Ishikawa (cell line): ENCODE measurements around the gene AGFG1.

Experiments
- CEBPB ChIP-seq: IDR thresholded peaks from 2 replicates; pipeline ENCODE4 v1.6.1; 2012
- CREB1 ChIP-seq: IDR thresholded peaks from 2 replicates; pipeline ENCODE4 v1.6.1; 2012; ENCODE audit warnings: low read depth
- EGR1 ChIP-seq: IDR thresholded peaks from 2 replicates; pipeline ENCODE4 v1.6.1; 2012
- EP300 ChIP-seq: IDR thresholded peaks from 2 replicates; pipeline ENCODE4 v1.6.1; 2012; ENCODE audit warnings: borderline replicate concordance
- FOXM1 ChIP-seq: IDR thresholded peaks from 2 replicates; pipeline ENCODE4 v1.6.1; 2012; ENCODE audit warnings: low read depth, borderline replicate concordance
- NFIC ChIP-seq: IDR thresholded peaks from 2 replicates; pipeline ENCODE4 v1.6.1; 2012
- RAD21 ChIP-seq: IDR thresholded peaks from 2 replicates; pipeline ENCODE4 v1.6.1; 2012; ENCODE audit warnings: low read depth
- TAF1 ChIP-seq: IDR thresholded peaks from 2 replicates; pipeline ENCODE4 v1.6.1; 2012; ENCODE audit warnings: low read depth, mild to moderate bottlenecking
- TCF12 ChIP-seq: IDR thresholded peaks from 2 replicates; pipeline ENCODE4 v1.6.1; 2012; ENCODE audit warnings: low read depth
- TEAD4 ChIP-seq: IDR thresholded peaks from 2 replicates; pipeline ENCODE4 v1.6.1; 2012
- YY1 ChIP-seq: IDR thresholded peaks from 2 replicates; pipeline ENCODE4 v1.6.1; 2012; ENCODE audit warnings: low read depth
- ZBTB7A ChIP-seq: IDR thresholded peaks from 2 replicates; pipeline ENCODE4 v1.6.1; 2012; ENCODE audit warnings: low read depth
- TF ChIP-seq, protein P1 (sequence below): IDR thresholded peaks from 2 replicates; pipeline ENCODE4 v1.6.1; 2012; ENCODE audit warnings: low read depth, mild to moderate bottlenecking
- TF ChIP-seq, protein P2 (sequence below): IDR thresholded peaks from 2 replicates; pipeline ENCODE4 v1.6.1; 2012
- TF ChIP-seq, protein P3 (sequence below): IDR thresholded peaks from 2 replicates; pipeline ENCODE4 v1.6.1; 2012

The AGFG1 gene, protein sequence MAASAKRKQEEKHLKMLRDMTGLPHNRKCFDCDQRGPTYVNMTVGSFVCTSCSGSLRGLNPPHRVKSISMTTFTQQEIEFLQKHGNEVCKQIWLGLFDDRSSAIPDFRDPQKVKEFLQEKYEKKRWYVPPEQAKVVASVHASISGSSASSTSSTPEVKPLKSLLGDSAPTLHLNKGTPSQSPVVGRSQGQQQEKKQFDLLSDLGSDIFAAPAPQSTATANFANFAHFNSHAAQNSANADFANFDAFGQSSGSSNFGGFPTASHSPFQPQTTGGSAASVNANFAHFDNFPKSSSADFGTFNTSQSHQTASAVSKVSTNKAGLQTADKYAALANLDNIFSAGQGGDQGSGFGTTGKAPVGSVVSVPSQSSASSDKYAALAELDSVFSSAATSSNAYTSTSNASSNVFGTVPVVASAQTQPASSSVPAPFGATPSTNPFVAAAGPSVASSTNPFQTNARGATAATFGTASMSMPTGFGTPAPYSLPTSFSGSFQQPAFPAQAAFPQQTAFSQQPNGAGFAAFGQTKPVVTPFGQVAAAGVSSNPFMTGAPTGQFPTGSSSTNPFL

DNA sequence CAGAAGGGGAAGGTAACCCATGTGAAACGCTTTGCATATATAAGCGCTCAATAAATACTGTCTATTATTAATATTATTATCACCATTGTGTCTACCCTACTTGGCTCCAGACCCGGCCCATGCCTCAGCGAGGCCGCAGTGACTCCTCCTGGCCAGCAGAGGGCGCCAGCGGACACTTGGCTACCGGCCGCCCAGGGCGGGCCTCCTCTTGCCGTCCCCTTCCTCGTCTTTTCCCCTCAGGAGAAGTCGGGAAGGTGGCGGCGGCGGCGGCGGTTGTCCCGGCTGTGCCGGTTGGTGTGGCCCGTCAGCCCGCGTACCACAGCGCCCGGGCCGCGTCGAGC lies at the start of gene AGFG1:
AGFG1 (plus strand) TSS at position 233 of the 341 bp plus-strand sequence. CDS start 266 bp downstream, outside the sequence.
- TF ChIP-seq RAD21 (peak; percentile 51), CEBPB (no peak), FOXM1 (no peak), TAF1 (peak; percentile 90), EP300 (no peak), CREB1 (no peak), TCF12 (peak; percentile 30; the same call in 1 of the 2 replicates), YY1 (peak; percentile 69), TEAD4 (no peak), EGR1 (no peak), NFIC (peak; percentile 48), ZBTB7A (no peak)
- TF ChIP-seq, protein P1, sequence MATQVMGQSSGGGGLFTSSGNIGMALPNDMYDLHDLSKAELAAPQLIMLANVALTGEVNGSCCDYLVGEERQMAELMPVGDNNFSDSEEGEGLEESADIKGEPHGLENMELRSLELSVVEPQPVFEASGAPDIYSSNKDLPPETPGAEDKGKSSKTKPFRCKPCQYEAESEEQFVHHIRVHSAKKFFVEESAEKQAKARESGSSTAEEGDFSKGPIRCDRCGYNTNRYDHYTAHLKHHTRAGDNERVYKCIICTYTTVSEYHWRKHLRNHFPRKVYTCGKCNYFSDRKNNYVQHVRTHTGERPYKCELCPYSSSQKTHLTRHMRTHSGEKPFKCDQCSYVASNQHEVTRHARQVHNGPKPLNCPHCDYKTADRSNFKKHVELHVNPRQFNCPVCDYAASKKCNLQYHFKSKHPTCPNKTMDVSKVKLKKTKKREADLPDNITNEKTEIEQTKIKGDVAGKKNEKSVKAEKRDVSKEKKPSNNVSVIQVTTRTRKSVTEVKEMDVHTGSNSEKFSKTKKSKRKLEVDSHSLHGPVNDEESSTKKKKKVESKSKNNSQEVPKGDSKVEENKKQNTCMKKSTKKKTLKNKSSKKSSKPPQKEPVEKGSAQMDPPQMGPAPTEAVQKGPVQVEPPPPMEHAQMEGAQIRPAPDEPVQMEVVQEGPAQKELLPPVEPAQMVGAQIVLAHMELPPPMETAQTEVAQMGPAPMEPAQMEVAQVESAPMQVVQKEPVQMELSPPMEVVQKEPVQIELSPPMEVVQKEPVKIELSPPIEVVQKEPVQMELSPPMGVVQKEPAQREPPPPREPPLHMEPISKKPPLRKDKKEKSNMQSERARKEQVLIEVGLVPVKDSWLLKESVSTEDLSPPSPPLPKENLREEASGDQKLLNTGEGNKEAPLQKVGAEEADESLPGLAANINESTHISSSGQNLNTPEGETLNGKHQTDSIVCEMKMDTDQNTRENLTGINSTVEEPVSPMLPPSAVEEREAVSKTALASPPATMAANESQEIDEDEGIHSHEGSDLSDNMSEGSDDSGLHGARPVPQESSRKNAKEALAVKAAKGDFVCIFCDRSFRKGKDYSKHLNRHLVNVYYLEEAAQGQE = no peak
- TF ChIP-seq, protein P2, sequence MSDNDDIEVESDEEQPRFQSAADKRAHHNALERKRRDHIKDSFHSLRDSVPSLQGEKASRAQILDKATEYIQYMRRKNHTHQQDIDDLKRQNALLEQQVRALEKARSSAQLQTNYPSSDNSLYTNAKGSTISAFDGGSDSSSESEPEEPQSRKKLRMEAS = peak; percentile 22; the same call in 1 of the 2 replicates
- TF ChIP-seq, protein P3, sequence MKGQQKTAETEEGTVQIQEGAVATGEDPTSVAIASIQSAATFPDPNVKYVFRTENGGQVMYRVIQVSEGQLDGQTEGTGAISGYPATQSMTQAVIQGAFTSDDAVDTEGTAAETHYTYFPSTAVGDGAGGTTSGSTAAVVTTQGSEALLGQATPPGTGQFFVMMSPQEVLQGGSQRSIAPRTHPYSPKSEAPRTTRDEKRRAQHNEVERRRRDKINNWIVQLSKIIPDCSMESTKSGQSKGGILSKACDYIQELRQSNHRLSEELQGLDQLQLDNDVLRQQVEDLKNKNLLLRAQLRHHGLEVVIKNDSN = no peak

DNA sequence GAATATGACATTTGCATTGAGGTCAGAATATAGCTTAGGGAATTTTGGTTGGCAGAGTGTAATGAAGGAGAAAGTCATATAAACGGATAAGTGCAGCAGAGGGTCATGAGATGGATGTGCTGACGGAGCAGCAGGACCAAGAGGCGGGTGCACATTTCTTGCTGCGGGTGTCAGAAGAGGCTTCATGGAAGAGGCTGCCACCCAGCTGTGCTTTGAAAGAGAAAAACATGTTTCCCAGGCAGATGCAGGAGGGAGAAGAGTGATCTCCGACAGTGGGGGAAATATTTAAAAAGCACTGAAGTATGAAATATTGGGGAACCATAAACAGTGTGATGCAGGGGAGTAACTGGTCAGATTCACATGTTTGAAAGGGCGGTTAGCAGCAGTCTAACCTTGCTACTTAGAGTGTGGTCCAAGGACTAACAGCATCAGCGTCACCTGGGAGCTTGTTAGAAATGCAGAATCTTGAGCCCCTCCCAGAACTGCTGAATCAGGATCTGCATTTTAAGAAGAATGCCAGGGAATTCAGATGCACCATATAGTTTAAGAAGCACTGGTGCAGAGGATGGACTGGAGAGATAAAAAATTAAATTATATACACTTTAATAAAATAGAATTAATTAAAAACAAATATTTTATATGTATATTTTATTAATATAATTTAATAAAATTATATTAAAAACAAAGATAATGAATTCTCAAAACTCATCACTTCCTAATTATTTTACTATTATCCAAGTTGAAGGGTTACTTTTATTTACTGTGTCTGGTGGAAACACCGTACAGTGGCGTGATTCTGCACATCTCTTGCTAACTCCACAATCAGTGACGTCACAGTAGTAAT lies 48.1 kb upstream of the AGFG1 start:
- no peak for TF ChIP-seq YY1
- no peak for TF ChIP-seq FOXM1
- no peak for TF ChIP-seq EGR1
- TF ChIP-seq CREB1 = no peak
- no peak for TF ChIP-seq EP300
- no peak for TF ChIP-seq NFIC
- no peak for TF ChIP-seq ZBTB7A
- TF ChIP-seq, protein P2 = no peak
- no peak for TF ChIP-seq CEBPB
- TF ChIP-seq RAD21 = no peak
- TF ChIP-seq, protein P3 = no peak
- no peak for TF ChIP-seq TEAD4
- TF ChIP-seq, protein P1 = no peak
- TF ChIP-seq TCF12 = no peak
- no peak for TF ChIP-seq TAF1

DNA sequence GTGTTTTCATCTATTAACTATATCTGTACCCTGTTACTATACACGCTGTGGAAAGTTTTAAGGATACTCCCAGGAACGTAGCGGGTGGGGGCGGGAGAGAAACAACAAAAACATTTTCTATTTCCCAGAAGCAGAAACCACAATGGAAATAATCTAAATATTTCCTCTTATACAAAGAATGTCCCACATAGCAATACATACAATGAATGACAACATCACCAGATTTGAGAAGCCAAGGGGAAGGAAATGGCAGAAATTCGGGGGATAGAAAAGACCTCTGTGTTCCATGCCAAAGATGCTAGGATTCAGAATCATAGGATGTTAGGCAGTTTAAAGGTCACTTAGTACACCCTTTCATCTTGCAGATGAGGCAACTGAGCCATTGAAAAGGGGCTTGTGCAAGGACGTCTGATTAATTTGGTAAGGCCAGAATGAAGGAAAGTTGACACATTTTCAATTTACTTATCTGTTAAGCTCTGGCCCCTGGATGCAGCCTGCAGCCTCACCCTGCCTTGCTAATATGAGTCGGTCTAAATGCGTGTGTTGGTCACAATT lies 43.1 kb upstream of the AGFG1 start:
- TF ChIP-seq EP300 (no peak), YY1 (no peak), NFIC (no peak), TAF1 (no peak), CEBPB (no peak), EGR1 (no peak), TCF12 (no peak)
- TF ChIP-seq, protein P1 = no peak
- TF ChIP-seq, protein P3 = no peak
